Activated CD4-positive, alpha-beta memory T cell treated with anti-CD3 and anti-CD28 coated beads for 36 hours (primary cell): ENCODE data around the gene MTCP1. TPM values are rescaled to one million over a fixed set of nuclear protein-coding genes. Genes with fewer than 3 reads are reported as not detected.

Experiments
- CTCF ChIA-PET: fragments of 350-600 bp; sonication (Branson Sonifier 250); formaldehyde crosslinking; loops from one replicate; lab custom pipeline; 2021; ENCODE audit warnings: antibody characterized with exemption, inconsistent platforms; lab: Charles Lee
- POLR2A ChIA-PET: fragments of 350-600 bp; sonication (Branson Sonifier 250); formaldehyde crosslinking; loops from one replicate; lab custom pipeline; 2021; ENCODE audit warnings: antibody characterized with exemption; lab: Charles Lee
- DNase-seq: peaks from one replicate; pipeline ENCODE4 v3.0.0-alpha.2; 2020
- H3K27ac Mint-ChIP-seq: one replicate; pipeline ENCODE4 v1.8.0; 2021; ENCODE audit warnings: mixed read lengths
- H3K27me3 Mint-ChIP-seq: one replicate; pipeline ENCODE4 v1.8.0; 2021; ENCODE audit warnings: mixed read lengths
- H3K36me3 Mint-ChIP-seq: one replicate; pipeline ENCODE4 v1.8.0; 2021; ENCODE audit warnings: mixed read lengths
- H3K4me1 Mint-ChIP-seq: one replicate; pipeline ENCODE4 v1.8.0; 2021; ENCODE audit warnings: low read depth, mixed read lengths
- H3K4me3 Mint-ChIP-seq: one replicate; pipeline ENCODE4 v1.8.0; 2021; ENCODE audit warnings: mild to moderate bottlenecking, mixed read lengths
- H3K9me3 Mint-ChIP-seq: one replicate; pipeline ENCODE4 v1.8.0; 2021; ENCODE audit warnings: mixed read lengths
- intact Hi-C: fragments of 100-400 bp; cut with micrococcal nuclease; formaldehyde crosslinking; loops from one replicate; pipeline ENCODE4 v1.15.1; 2023
- total RNA-seq, 2 experiments: library from RNA; stranded (reverse); gene quantifications; one replicate each; pipeline ENCODE4 v1.2.3, GENCODE V29; 2021

Gene MTCP1
- total RNA-seq, 2 experiments from 2014 or later: 16.2 to 19.2 TPM

- Mint-ChIP-seq H3K4me1 (peaks cover 19% of the 10 kb centered on the region), H3K9me3 (no peaks in the 10 kb centered on the region), H3K27ac (peak overlapping the region; percentile 81), H3K36me3 (no peaks in the 10 kb centered on the region), H3K4me3 (peak overlapping the region; percentile 72), H3K27me3 (no peaks in the 10 kb centered on the region)
- ChIA-PET CTCF (interaction anchor here (0.7 to 3.3 kb wide), 5 partner anchors 10 to 189 kb away, joined by 3 to 12 read pairs (median 3); no protein-coding TSS in a partner anchor), POLR2A (interaction anchor here (0.8 to 1.3 kb wide), 2 partner anchors 43 to 46 kb away, joined by 3 to 5 read pairs; no protein-coding TSS in a partner anchor)
- no peak for DNase-seq
- intact Hi-C loops: loop anchor here (1.0 to 2.0 kb wide), 2 partner anchors 36 to 45 kb away; partner anchors contain the start of genes BRCC3, CMC4 and MTCP1
Measured at GRCh38 chrX:155026420-155026726, 44.6 kb downstream of the MTCP1 start.

GRCh38 chrX:155023907-155024833, 46.8 kb downstream of the MTCP1 start:
- intact Hi-C loops: no loop called here
- CTCF ChIA-PET: no interaction called here
- Mint-ChIP-seq H3K36me3 (no peaks in the 10 kb centered on the region), H3K4me3 (no peak overlapping the region), H3K27me3 (no peaks in the 10 kb centered on the region), H3K9me3 (no peaks in the 10 kb centered on the region), H3K4me1 (peaks cover 13% of the 10 kb centered on the region), H3K27ac (no peak overlapping the region)
- POLR2A ChIA-PET: no interaction called here
- DNase-seq: no peak

- intact Hi-C loops: no loop called here
- Mint-ChIP-seq H3K27me3 (no peaks in the 10 kb centered on the region), H3K4me1 (peaks cover 2% of the 10 kb centered on the region), H3K9me3 (no peaks in the 10 kb centered on the region), H3K4me3 (no peak within 1 kb of the TSS), H3K27ac (no peak within 1 kb of the TSS), H3K36me3 (no peaks in the 10 kb centered on the region)
- ChIA-PET POLR2A (no interaction called here), CTCF (no interaction called here)
- no peak for DNase-seq
Measured at GRCh38 chrX:155022585-155022984, 48.4 kb downstream of the MTCP1 start, which contains the start of gene F8. TSS of gene F8 (minus strand) at chrX:155022723. CDS start at chrX:155022552, 171 bp downstream.

GRCh38 chrX:155020591-155020990, 50.3 kb downstream of the MTCP1 start:
- intact Hi-C loops: no loop called here
- Mint-ChIP-seq H3K9me3 (no peaks in the 10 kb centered on the region), H3K27ac (no peak overlapping the region), H3K27me3 (no peaks in the 10 kb centered on the region), H3K4me3 (no peak overlapping the region), H3K36me3 (no peaks in the 10 kb centered on the region), H3K4me1 (peaks cover 2% of the 10 kb centered on the region)
- ChIA-PET CTCF (no interaction called here), POLR2A (no interaction called here)
- no peak for DNase-seq

Other genes with a start within 250 kb of the MTCP1 start
- gene SMIM9, start 236.5 kb downstream of the MTCP1 start, total RNA-seq: not detected
- 10 to 100 TPM; 42.9 to 43.3 TPM for gene F8A1, start 184.8 kb downstream of the MTCP1 start, total RNA-seq
- 1 to 10 TPM; 7.5 to 8.9 TPM for gene F8, start 48.4 kb downstream of the MTCP1 start, total RNA-seq
- gene FUNDC2, start 44.3 kb downstream of the MTCP1 start, total RNA-seq: 10 to 100 TPM; 95.1 to 95.9 TPM
- 1 to 10 TPM; 4.9 to 7.2 TPM for gene CMC4, start within 50 bp of the MTCP1 start, total RNA-seq
- 10 to 100 TPM; 24.4 to 26.7 TPM for gene BRCC3, start 372 bp upstream of the MTCP1 start, total RNA-seq
- 100 to 1,000 TPM in 1 of 2 experiments, 10 to 100 TPM in 1; 89.7 to 100 TPM for gene VBP1, start 145.3 kb upstream of the MTCP1 start, total RNA-seq
- gene RAB39B, start 193.4 kb upstream of the MTCP1 start, total RNA-seq: 10 to 100 TPM; 13.6 to 15.3 TPM